NT2/D1 (cell line): Measurements from ENCODE around the gene REG3G.

Experiments used
- DNase-seq: peaks from one replicate; pipeline ENCODE4 v3.0.0-alpha.2; 2011; ENCODE audit warnings: low read depth, low spot score
- H3K27me3 ChIP-seq: 2 replicates; pipeline ENCODE4 v1.6.0; 2011; ENCODE audit warnings: mild to moderate bottlenecking; ENCODE audit not compliant: insufficient read length, insufficient read depth
- H3K36me3 ChIP-seq: 2 replicates; pipeline ENCODE4 v1.6.1; 2011; ENCODE audit warnings: mild to moderate bottlenecking, low read length, mixed read lengths; ENCODE audit not compliant: insufficient read depth, insufficient read length
- H3K4me1 ChIP-seq: 2 replicates; pipeline ENCODE4 v1.5.1; 2011; ENCODE audit not compliant: insufficient read depth, insufficient read length
- H3K4me3 ChIP-seq: 2 replicates; pipeline ENCODE4 v1.5.1; 2011; ENCODE audit warnings: low read depth; ENCODE audit not compliant: insufficient read length
- H3K9ac ChIP-seq: 2 replicates; pipeline ENCODE4 v1.6.0; 2011; ENCODE audit warnings: low read depth; ENCODE audit not compliant: insufficient read length
- H3K9me3 ChIP-seq: 2 replicates; pipeline ENCODE4 v1.5.1; 2011; ENCODE audit warnings: mild to moderate bottlenecking, low read length; ENCODE audit not compliant: insufficient read depth
- SUZ12 ChIP-seq: IDR thresholded peaks from 2 replicates; pipeline ENCODE4 v1.6.1; 2011; ENCODE audit not compliant: insufficient read length, insufficient read depth; ENCODE audit errors: extremely low read depth
- YY1 ChIP-seq: IDR thresholded peaks from 2 replicates; pipeline ENCODE4 v1.6.1; 2011; ENCODE audit not compliant: insufficient read length, insufficient read depth
- ZNF274 ChIP-seq: IDR thresholded peaks from 2 replicates; pipeline ENCODE4 v1.6.1; 2011; ENCODE audit warnings: mild to moderate bottlenecking, low read depth, low read length

Gene REG3G

DNA sequence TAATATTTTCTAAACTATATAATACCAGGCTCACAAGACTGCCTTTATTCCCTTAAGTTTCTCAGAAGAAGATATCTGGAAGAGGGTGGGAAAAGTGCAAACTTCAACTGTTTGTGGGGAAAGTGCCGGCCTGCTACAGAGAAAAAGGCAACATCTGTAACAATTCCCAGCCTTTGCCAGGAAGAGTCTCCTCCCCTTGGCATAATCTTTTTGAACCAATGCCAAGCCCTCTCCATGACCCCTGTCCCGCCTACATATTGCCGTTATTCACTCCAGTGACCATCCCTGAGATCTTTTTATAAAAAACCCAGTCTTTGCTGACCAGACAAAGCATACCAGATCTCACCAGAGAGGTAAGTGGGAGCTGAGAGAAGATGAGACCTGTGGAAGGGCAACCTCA is at the start of gene REG3G:
Gene REG3G (plus strand): TSS at position 282 of the 400 bp plus-strand sequence. CDS start 392 bp downstream, outside the sequence.
- TF ChIP-seq YY1: no peak
- TF ChIP-seq ZNF274: no peak
- TF ChIP-seq SUZ12: no peak
- DNase-seq: no peak
- no peaks in the 10 kb centered on the region for H3K9me3 ChIP-seq

GRCh38 chr2:78977661-78978145 is 47.8 kb upstream of the REG3G start:
- TF ChIP-seq ZNF274: no peak

More for the DNA sequence above, at the start of gene REG3G:
- Histone ChIP-seq H3K27me3 (no peaks in the 10 kb centered on the region), H3K4me1 (no peaks in the 10 kb centered on the region), H3K9ac (no peak within 1 kb of the TSS), H3K4me3 (no peak within 1 kb of the TSS), H3K36me3 (no peaks in the 10 kb centered on the region)

DNA sequence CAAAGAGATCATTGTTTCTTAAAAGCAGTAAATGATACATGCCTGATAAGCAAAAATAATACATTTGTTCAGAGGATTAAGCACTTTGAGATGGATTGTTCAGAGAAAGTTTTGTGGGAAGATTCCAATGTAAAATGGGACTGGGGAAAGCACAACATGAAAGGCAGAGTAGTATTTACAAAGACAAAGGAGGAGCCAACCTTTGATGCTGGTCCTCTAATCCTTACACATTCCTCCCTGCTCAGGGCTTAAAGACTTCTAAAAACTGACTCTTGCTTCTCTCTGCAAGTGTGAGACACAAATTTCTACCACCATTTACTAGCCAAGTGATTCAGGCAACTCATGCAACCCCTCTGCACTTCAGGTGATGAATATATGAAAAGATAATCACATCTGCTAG is 47.2 kb upstream of the REG3G start:
- Histone ChIP-seq H3K36me3 (no peaks in the 10 kb centered on the region), H3K9ac (no peak overlapping the region), H3K4me3 (no peak overlapping the region), H3K4me1 (no peaks in the 10 kb centered on the region), H3K27me3 (no peaks in the 10 kb centered on the region), H3K9me3 (no peaks in the 10 kb centered on the region)
- no peak for TF ChIP-seq ZNF274
- TF ChIP-seq SUZ12: no peak
- no peak for TF ChIP-seq YY1
- peak; percentile 47 for DNase-seq

More at GRCh38 chr2:78977661-78978145, 47.8 kb upstream of the REG3G start:
- DNase-seq: no peak
- Histone ChIP-seq H3K4me3 (no peak overlapping the region), H3K27me3 (no peaks in the 10 kb centered on the region), H3K36me3 (no peaks in the 10 kb centered on the region), H3K9ac (no peak overlapping the region), H3K4me1 (no peaks in the 10 kb centered on the region), H3K9me3 (no peaks in the 10 kb centered on the region)

DNA sequence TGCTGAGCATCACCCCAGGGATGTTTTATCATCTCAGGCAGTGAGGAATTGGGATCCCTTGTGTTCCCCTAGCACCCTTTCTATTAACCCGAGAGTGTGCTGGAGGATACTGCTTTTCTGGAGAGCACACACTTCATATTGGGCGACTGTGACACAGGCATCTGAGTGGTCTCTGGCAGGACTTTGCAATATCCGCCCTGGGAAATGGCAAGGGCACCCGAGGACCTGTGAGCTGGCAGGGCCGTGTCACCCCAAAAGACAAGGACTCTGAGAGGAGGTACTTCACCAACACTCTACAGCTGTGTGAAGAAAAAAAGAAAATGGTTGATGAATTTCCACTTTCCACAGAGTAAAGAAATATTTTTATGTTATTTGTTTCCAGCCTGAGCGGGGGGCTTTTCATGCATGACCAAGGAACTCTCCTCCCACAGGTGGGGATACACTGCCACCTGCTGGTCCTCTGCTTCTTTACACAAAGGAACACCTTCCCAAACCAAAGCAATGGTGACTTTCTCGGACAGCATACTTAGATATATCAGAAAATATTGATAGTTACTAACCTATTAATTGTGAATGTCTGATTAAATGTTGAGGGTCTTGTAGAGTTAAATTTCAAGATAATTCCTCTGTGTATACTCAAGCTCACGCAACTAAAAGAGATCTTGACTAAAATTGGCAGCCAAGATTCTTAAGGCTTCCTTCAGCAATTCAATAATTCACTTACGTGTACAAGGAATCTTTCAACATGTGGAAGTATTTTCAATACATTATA is 45.9 kb upstream of the REG3G start:
- no peak overlapping the region for H3K4me3 ChIP-seq
- TF ChIP-seq YY1 (no peak), SUZ12 (no peak), ZNF274 (no peak)

GRCh38 chr2:78980152-78980465 is 45.4 kb upstream of the REG3G start:
- TF ChIP-seq ZNF274 (no peak), SUZ12 (no peak), YY1 (no peak)
- no peaks in the 10 kb centered on the region for H3K27me3 ChIP-seq
- DNase-seq: no peak
- no peak overlapping the region for H3K9ac ChIP-seq
- H3K9me3 ChIP-seq: no peaks in the 10 kb centered on the region
- H3K4me1 ChIP-seq: no peaks in the 10 kb centered on the region
- H3K4me3 ChIP-seq: no peak overlapping the region
- no peaks in the 10 kb centered on the region for H3K36me3 ChIP-seq

More for the DNA sequence above, 45.9 kb upstream of the REG3G start:
- no peaks in the 10 kb centered on the region for H3K36me3 ChIP-seq
- no peak overlapping the region for H3K9ac ChIP-seq
- no peaks in the 10 kb centered on the region for H3K27me3 ChIP-seq
- DNase-seq: peak; percentile 76
- no peaks in the 10 kb centered on the region for H3K4me1 ChIP-seq
- H3K9me3 ChIP-seq: no peaks in the 10 kb centered on the region

GRCh38 chr2:78980871-78981270 is 44.6 kb upstream of the REG3G start:
- Histone ChIP-seq H3K4me1 (no peaks in the 10 kb centered on the region), H3K9me3 (no peaks in the 10 kb centered on the region), H3K27me3 (no peaks in the 10 kb centered on the region), H3K9ac (no peak overlapping the region), H3K4me3 (no peak overlapping the region), H3K36me3 (no peaks in the 10 kb centered on the region)
- TF ChIP-seq ZNF274 (no peak), SUZ12 (no peak), YY1 (no peak)
- no peak for DNase-seq

- TF ChIP-seq SUZ12 (no peak), ZNF274 (no peak), YY1 (no peak)
- DNase-seq: no peak
- H3K4me1 ChIP-seq: no peaks in the 10 kb centered on the region
- no peak overlapping the region for H3K4me3 ChIP-seq
- H3K9me3 ChIP-seq: no peaks in the 10 kb centered on the region
- no peaks in the 10 kb centered on the region for H3K36me3 ChIP-seq
- no peaks in the 10 kb centered on the region for H3K27me3 ChIP-seq
- H3K9ac ChIP-seq: no peak overlapping the region
These were observed 42.7 kb upstream of the REG3G start for GRCh38 chr2:78982638-78983330.
